Activated naive CD4-positive, alpha-beta T cell treated with anti-CD3 and anti-CD28 coated beads, Interleukin-2, amount 50 U/mL, for 72 hours (primary cell): ENCODE data around the gene TFAP2E. TPM values are rescaled to one million over a fixed set of nuclear protein-coding genes. Genes with fewer than 3 reads are reported as not detected.

Source experiments
- ATAC-seq, 2 donors: fragments of 150-1000 bp; cut with Tn5 transposase; 2 replicates each; pipeline ENCODE4 v1.10.0; 2021; ENCODE audit warnings: mild to moderate bottlenecking in 2 of 2, moderate library complexity in 2 of 2
- DNase-seq, 2 donors: peaks; one replicate each; pipeline ENCODE4 v3.0.0; 2021 to 2022; ENCODE audit warnings: low spot score in 2 of 2
- H3K27ac Mint-ChIP-seq, 2 donors: one replicate each; pipeline ENCODE4 v1.8.0; 2022; ENCODE audit warnings: mild to moderate bottlenecking in 2 of 2, mixed read lengths in 2 of 2
- H3K36me3 Mint-ChIP-seq, 2 donors: one replicate each; pipeline ENCODE4 v1.8.0; 2022; ENCODE audit warnings: mixed read lengths in 2 of 2
- H3K9me3 Mint-ChIP-seq, 2 donors: one replicate each; pipeline ENCODE4 v1.8.0; 2022; ENCODE audit warnings: mixed read lengths in 2 of 2
- total RNA-seq, 2 donors: library from RNA; stranded (reverse); gene quantifications; one replicate each; pipeline ENCODE4 v1.2.3, GENCODE V29; 2022

TFAP2E gene
- total RNA-seq = under 1 TPM; 0.47 to 0.93 TPM

- Mint-ChIP-seq H3K27ac (no peak within 1 kb of the TSS), H3K36me3 (no peaks in the 10 kb centered on the region), H3K9me3 (no peaks in the 10 kb centered on the region)
- ATAC-seq (peak in 1 of 2 donors; percentile 20), DNase-seq (peak in 1 of 2 donors; percentile 53)
Observed at GRCh38 chr1:35573198-35574124, at the start of gene TFAP2E. Gene TFAP2E (plus strand): TSS chr1:35573314. CDS start chr1:35573578, 264 bp downstream.

- H3K27ac Mint-ChIP-seq = no peak overlapping the region
- H3K9me3 Mint-ChIP-seq = peaks cover 10 to 26% of the 10 kb centered on the region in 2 donors
- H3K36me3 Mint-ChIP-seq = peaks cover 8 to 45% of the 10 kb centered on the region in 2 donors
- ATAC-seq = no peak
- DNase-seq = no peak
Observed at GRCh38 chr1:35524106-35524505, 49.0 kb upstream of the TFAP2E start.

GRCh38 chr1:35530168-35530567, 42.9 kb upstream of the TFAP2E start:
- ATAC-seq (no peak), DNase-seq (no peak)
- no peak overlapping the region for H3K27ac Mint-ChIP-seq
- H3K9me3 Mint-ChIP-seq = peaks cover 3 to 22% of the 10 kb centered on the region in 2 donors
- H3K36me3 Mint-ChIP-seq = peaks cover 12 to 53% of the 10 kb centered on the region in 2 donors

GRCh38 chr1:35530946-35531345, 42.2 kb upstream of the TFAP2E start:
- Mint-ChIP-seq H3K27ac (no peak overlapping the region), H3K9me3 (peaks cover 0 to 22% of the 10 kb centered on the region in 2 donors), H3K36me3 (peaks cover 12 to 46% of the 10 kb centered on the region in 2 donors)
- DNase-seq (no peak), ATAC-seq (no peak)

- H3K27ac Mint-ChIP-seq = peak overlapping the region in 1 of 2 donors; percentile 67
- peaks cover 0 to 22% of the 10 kb centered on the region in 2 donors for H3K9me3 Mint-ChIP-seq
- no peak for DNase-seq
- ATAC-seq = no peak
- peaks cover 12 to 46% of the 10 kb centered on the region in 2 donors for H3K36me3 Mint-ChIP-seq
Observed at GRCh38 chr1:35531368-35531767, 41.7 kb upstream of the TFAP2E start.

GRCh38 chr1:35532497-35533223, 40.5 kb upstream of the TFAP2E start:
- H3K9me3 Mint-ChIP-seq = peaks cover 0 to 15% of the 10 kb centered on the region in 2 donors
- H3K36me3 Mint-ChIP-seq = peaks cover 12 to 37% of the 10 kb centered on the region in 2 donors
- no peak overlapping the region for H3K27ac Mint-ChIP-seq
- DNase-seq (no peak), ATAC-seq (no peak)

GRCh38 chr1:35533586-35533985, 39.5 kb upstream of the TFAP2E start:
- Mint-ChIP-seq H3K9me3 (peaks cover 0 to 12% of the 10 kb centered on the region in 2 donors), H3K36me3 (peaks cover 12 to 29% of the 10 kb centered on the region in 2 donors)
- ATAC-seq = no peak

GRCh38 chr1:35535243-35535642, 37.9 kb upstream of the TFAP2E start:
- Mint-ChIP-seq H3K36me3 (peaks cover 8 to 14% of the 10 kb centered on the region in 2 donors), H3K27ac (peak overlapping the region in 1 of 2 donors; percentile 59), H3K9me3 (peaks cover 0 to 4% of the 10 kb centered on the region in 2 donors)
- ATAC-seq (no peak), DNase-seq (no peak)

More at GRCh38 chr1:35533586-35533985, 39.5 kb upstream of the TFAP2E start:
- DNase-seq = no peak
- H3K27ac Mint-ChIP-seq = no peak overlapping the region

GRCh38 chr1:35536556-35537162, 36.5 kb upstream of the TFAP2E start:
- peak; percentile 43 to 49 for ATAC-seq
- H3K27ac Mint-ChIP-seq = no peak overlapping the region
- peaks cover 0 to 7% of the 10 kb centered on the region in 2 donors for H3K36me3 Mint-ChIP-seq
- no peak for DNase-seq
- H3K9me3 Mint-ChIP-seq = no peaks in the 10 kb centered on the region

- no peak for ATAC-seq
- Mint-ChIP-seq H3K9me3 (no peaks in the 10 kb centered on the region), H3K36me3 (peaks cover 0 to 13% of the 10 kb centered on the region in 2 donors), H3K27ac (peak overlapping the region in 1 of 2 donors; percentile 84)
- no peak for DNase-seq
Observed at GRCh38 chr1:35537806-35538205, 35.3 kb upstream of the TFAP2E start.

- no peaks in the 10 kb centered on the region for H3K9me3 Mint-ChIP-seq
- peaks cover 0 to 8% of the 10 kb centered on the region in 2 donors for H3K36me3 Mint-ChIP-seq
- H3K27ac Mint-ChIP-seq = peak overlapping the region; percentile 84 to 90
- DNase-seq (no peak), ATAC-seq (peak; percentile 73 to 77)
Observed at GRCh38 chr1:35539073-35539823, 33.9 kb upstream of the TFAP2E start.

GRCh38 chr1:35539824-35540261, 33.3 kb upstream of the TFAP2E start:
- DNase-seq (no peak), ATAC-seq (peak; percentile 49 to 72)
- Mint-ChIP-seq H3K27ac (peak overlapping the region; percentile 84 to 90), H3K36me3 (peaks cover 0 to 6% of the 10 kb centered on the region in 2 donors), H3K9me3 (no peaks in the 10 kb centered on the region)

- Mint-ChIP-seq H3K9me3 (no peaks in the 10 kb centered on the region), H3K36me3 (peaks cover 0 to 6% of the 10 kb centered on the region in 2 donors), H3K27ac (peak overlapping the region in 1 of 2 donors; percentile 41)
- peak; percentile 55 to 81 for ATAC-seq
- DNase-seq = no peak
Observed at GRCh38 chr1:35544976-35545375, 28.1 kb upstream of the TFAP2E start.

GRCh38 chr1:35546614-35547013, 26.5 kb upstream of the TFAP2E start:
- H3K9me3 Mint-ChIP-seq = no peaks in the 10 kb centered on the region
- H3K27ac Mint-ChIP-seq = no peak overlapping the region
- ATAC-seq = no peak
- DNase-seq = no peak
- peaks cover under 1 to 6% of the 10 kb centered on the region in 2 donors for H3K36me3 Mint-ChIP-seq

- DNase-seq = no peak
- H3K9me3 Mint-ChIP-seq = no peaks in the 10 kb centered on the region
- H3K36me3 Mint-ChIP-seq = peaks cover 13 to 22% of the 10 kb centered on the region in 2 donors
- ATAC-seq = no peak
- no peak overlapping the region for H3K27ac Mint-ChIP-seq
Observed at GRCh38 chr1:35553851-35554250, 19.3 kb upstream of the TFAP2E start.
